GM12891 (cell line): ENCODE measurements around the gene NLRP12.
"Not testable (repeated sequence)": the region's sequence is repeated elsewhere in the genome, so short reads cannot be mapped to it uniquely, and the experiment has no call there.

ENCODE experiments used
- PAX5 ChIP-seq: IDR thresholded peaks from 2 replicates; pipeline ENCODE4 v1.6.1; 2011; ENCODE audit warnings: low read length, moderate library complexity, mild to moderate bottlenecking; ENCODE audit not compliant: insufficient read depth, severe bottlenecking
- POLR2A ChIP-seq: IDR thresholded peaks from 2 replicates; pipeline ENCODE4 v1.6.1; 2011; ENCODE audit warnings: low read depth, low read length, control low read depth
- POLR2AphosphoS5 ChIP-seq: IDR thresholded peaks from 2 replicates; pipeline ENCODE4 v1.6.1; 2011; ENCODE audit warnings: low read depth, low read length, control low read depth
- POU2F2 ChIP-seq: IDR thresholded peaks from 2 replicates; pipeline ENCODE4 v1.6.1; 2011; ENCODE audit warnings: low read depth, mild to moderate bottlenecking, control low read depth, low read length, moderate library complexity
- SPI1 ChIP-seq: IDR thresholded peaks from 2 replicates; pipeline ENCODE4 v1.6.1; 2011; ENCODE audit warnings: low read depth, low read length, control low read depth
- TAF1 ChIP-seq: IDR thresholded peaks from 2 replicates; pipeline ENCODE4 v1.6.1; 2011; ENCODE audit warnings: low read depth, low read length, control low read depth

DNA sequence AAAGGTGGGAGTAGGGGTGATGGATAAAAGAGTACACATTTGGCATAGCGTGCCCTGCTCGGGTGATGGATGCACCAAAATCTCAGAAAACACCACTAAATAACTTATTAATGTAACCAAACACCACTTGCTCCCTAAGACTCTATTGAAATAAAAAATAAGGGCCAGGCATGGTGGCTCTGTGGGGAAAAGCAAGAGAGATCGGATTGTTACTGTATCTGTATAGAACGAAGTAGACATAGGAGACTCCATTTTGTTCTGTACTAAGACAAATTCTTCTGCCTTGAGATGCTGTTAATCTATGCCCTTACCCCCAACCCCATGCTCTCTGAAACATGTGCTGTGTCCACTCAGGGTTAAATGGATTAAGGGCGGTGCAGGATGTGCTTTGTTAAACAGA is 14.3 kb upstream of the NLRP12 start:
- TF ChIP-seq POLR2AphosphoS5, POLR2A, PAX5, TAF1, POU2F2, SPI1: not testable (repeated sequence)
